GM12872 (cell line): ENCODE results near the gene RNGTT.

Experiments
- TF ChIP-seq, protein P1 (sequence below): IDR thresholded peaks from 3 replicates; pipeline ENCODE4 v1.5.1; 2011; ENCODE audit warnings: low read depth, mild to moderate bottlenecking, low read length, moderate library complexity; ENCODE audit not compliant: insufficient read depth

The RNGTT gene

DNA sequence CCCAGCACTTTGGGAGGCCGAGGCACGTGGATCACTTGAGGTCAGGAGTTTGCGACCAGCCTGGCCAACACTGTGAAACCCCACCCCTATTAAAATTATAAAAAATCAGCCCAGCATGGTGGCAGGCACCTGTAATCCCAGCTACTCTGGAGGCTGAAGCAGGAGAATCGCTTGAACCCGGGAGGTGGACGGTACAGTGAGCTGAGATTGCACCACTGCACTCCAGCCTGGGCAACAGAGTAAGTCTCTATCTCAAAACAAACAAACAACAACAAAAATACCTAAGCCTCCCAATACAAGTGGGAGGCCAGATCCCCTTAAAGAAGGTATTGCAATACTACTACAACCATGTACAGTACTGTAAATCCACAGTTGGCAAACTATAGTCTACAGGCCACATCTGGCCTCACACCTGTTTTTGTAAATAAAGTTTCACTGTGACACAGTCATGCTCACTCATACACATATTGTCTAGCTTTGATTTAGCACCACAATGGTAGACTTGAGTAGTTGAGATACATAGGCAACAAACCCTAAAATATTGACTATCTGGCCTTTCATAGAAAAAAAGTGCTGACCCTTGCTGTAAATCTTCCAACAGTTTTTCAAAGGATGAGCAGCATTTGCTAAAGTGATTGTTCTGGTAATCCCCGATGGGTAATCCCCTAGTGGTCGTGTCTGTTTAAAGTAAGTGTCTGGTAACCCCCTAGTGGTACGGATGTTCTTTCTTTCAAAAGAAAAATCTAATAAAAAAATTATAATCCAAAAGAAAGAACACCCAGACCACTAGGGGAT is 202.0 kb downstream of the RNGTT start:
- TF ChIP-seq, protein P1, sequence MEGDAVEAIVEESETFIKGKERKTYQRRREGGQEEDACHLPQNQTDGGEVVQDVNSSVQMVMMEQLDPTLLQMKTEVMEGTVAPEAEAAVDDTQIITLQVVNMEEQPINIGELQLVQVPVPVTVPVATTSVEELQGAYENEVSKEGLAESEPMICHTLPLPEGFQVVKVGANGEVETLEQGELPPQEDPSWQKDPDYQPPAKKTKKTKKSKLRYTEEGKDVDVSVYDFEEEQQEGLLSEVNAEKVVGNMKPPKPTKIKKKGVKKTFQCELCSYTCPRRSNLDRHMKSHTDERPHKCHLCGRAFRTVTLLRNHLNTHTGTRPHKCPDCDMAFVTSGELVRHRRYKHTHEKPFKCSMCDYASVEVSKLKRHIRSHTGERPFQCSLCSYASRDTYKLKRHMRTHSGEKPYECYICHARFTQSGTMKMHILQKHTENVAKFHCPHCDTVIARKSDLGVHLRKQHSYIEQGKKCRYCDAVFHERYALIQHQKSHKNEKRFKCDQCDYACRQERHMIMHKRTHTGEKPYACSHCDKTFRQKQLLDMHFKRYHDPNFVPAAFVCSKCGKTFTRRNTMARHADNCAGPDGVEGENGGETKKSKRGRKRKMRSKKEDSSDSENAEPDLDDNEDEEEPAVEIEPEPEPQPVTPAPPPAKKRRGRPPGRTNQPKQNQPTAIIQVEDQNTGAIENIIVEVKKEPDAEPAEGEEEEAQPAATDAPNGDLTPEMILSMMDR: peak; percentile 51

DNA sequence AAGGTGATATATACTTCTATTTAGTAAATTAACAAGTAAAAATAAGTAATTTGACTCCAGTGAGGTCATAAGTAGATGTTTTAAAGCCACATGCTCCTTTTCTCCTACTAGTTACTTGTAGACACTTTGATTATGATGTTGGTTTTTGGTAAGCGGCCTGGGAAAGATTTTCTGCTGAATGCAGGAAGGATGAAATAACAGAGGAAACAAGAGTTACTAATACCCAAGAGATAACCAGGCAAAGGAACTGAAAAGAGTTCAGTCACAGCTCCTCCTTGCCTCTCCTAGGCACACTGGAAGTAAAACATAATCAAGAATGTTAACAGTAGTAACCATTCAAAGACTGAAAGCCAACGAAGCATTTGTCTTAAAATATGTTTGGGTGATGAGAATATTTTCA is 203.3 kb downstream of the RNGTT start:
- TF ChIP-seq, protein P1: no peak

GRCh38 chr6:88750936-88751335 is 212.5 kb downstream of the RNGTT start:
- TF ChIP-seq, protein P1: no peak

DNA sequence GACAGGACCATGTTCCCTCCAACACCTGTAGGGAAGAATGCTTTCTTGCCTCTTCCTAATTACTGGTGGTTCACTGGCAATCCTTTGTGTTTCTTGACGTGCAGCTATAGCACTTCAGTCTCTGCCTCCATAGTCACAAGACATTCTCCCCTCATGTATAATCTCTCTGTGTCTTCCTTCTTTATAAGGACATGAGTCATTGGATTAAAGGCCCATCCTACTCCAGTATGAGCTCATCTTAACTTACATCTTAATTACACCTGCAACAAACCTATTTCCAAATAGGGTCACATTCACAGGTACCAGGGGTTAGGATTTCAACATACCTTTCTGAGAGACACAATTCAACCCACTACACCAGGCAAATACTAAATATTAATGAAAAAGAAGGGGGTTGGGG is 213.6 kb downstream of the RNGTT start:
- TF ChIP-seq, protein P1: no peak

GRCh38 chr6:88748141-88748540 is 215.3 kb downstream of the RNGTT start:
- TF ChIP-seq, protein P1: no peak

GRCh38 chr6:88741939-88742338 is 221.5 kb downstream of the RNGTT start:
- TF ChIP-seq, protein P1: no peak

DNA sequence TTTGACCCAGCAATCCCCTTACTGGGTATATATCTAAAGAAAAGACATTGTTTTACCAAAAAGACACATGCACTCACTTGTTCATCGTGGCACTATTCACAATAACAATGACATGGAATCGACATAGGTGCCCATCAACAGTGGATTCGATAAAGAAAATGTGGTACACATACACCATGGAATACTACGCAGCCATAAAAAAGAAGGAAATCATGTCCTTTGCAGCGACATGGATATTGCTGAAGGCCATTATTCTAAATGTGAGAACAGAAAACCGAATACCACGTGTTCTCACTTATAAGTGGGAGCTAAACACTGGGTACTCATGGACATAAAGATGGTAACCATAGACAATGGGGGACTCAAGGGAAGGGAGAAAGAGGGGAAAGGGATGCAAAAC is 222.3 kb downstream of the RNGTT start:
- TF ChIP-seq, protein P1: no peak

DNA sequence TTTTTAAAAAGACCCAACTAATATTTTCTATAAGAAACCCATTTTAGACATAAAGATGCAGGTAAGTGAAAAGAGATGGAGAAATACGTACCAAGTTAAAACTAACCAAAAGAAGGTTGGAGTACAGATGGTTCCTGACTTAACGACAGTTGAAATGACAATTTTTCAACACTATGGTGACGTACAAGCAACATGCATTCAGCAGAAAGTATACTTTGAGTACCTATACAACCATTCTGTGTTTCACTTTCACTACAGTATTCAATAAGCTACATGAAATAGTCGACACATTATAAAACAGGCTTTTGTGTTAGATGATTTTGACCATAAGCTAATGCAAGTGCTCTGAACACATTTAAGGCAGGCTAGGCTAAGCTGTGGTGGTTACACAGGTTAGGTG is 228.9 kb downstream of the RNGTT start:
- TF ChIP-seq, protein P1: no peak
